NOMO-1 treated with DMSO at 0.1 percent for 48 hours (cell line): Measurements from ENCODE around the gene SPTLC3.

Experiments used
- DNase-seq: peaks from one replicate; lab custom pipeline; 2025; ENCODE audit not compliant: unreplicated experiment; lab: John Stamatoyannopoulos, UW

The SPTLC3 gene

GRCh38 chr20:13130061-13130706, 121.4 kb downstream of the SPTLC3 start:
- no peak for DNase-seq

GRCh38 chr20:13130707-13131103, 121.9 kb downstream of the SPTLC3 start:
- no peak for DNase-seq

GRCh38 chr20:13131688-13132087, 122.9 kb downstream of the SPTLC3 start:
- no peak for DNase-seq

DNA sequence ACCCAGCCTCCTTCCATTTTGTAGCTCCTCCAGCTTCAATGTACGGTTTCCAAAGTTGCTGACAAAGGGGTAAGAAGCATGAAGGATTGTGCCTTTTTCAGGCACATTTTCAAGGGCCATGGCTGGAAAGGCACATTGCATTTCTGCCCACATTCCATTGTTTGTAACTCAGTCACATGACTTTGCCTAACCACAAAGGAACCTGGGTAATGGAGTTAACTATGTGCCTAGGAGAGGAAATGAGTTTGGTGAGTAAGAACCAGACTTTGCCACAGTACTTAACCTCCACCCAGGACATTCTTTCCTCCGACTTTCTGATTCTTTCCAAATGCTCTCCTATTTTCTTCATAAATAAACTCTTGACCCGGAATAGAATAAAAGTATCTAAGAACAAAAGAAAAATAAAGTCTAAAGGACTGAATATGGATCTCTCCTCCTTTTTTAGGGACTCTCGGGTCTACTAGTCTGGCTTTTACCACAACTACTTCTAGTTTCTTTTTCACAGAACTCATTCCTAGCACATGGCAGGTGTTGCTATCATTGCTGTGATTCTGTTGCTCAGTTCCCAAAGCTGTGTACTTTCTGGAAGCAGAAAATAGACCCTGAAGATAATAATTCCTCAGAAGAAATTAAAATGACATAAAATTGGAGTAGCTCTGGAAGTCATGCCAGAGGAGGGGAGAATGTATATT, 130.8 kb downstream of the SPTLC3 start:
- DNase-seq = no peak

DNA sequence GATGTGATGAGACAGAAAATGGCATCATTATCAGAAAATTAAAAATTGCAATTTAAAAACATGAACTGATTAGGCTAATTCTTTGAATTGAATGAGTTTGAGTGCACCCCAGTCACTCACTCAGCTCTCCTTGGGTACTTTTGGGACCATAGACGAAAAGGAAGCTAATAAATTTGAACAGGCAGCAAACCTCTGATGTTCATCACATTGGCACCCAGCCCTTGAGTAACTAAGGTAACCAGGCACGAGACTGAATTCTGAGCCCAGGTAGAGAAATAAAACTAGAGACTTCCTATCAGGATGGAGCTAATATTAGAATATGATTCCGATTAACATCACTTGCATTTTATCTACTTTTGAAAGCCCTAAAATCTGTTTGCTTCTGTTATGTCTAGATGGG, 131.4 kb downstream of the SPTLC3 start:
- DNase-seq = no peak

DNA sequence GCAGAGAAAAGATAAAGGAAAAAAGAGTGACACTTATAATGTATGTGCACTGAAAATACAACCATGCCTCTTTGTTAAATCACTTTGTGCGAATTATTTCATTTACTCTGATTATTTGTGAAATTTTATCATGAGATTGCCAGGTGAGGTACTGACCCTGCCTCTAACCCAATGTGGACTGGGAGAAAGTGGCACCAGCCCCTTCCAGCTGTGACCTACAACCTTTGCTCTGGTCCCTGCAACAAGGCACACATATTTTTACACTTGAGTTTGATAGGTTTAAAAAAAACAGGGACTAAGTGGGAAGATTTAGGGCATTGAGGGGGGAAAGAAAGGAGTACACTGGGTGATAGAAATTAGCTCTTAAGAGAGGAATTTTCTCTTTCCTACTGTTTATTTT, 132.0 kb downstream of the SPTLC3 start:
- no peak for DNase-seq

DNA sequence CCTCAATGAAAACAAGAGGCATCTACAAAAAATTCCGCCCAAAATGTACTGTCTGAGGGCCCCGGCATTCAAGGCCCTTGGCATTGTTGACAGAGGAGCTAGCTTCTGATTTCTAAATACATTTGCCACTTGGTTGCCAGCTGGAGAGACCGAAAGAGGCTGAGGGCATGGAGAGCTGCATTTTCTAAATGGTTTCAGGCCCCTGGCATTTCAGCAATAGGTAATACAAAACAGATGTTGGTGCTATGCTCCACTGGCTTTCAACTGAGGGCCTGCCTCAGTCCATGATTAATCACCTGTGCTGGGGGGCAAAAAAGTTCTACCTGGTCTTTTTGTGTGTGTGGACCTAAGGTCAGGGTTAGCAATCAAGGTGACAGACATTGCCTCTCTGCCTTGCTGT, 132.8 kb downstream of the SPTLC3 start:
- no peak for DNase-seq

DNA sequence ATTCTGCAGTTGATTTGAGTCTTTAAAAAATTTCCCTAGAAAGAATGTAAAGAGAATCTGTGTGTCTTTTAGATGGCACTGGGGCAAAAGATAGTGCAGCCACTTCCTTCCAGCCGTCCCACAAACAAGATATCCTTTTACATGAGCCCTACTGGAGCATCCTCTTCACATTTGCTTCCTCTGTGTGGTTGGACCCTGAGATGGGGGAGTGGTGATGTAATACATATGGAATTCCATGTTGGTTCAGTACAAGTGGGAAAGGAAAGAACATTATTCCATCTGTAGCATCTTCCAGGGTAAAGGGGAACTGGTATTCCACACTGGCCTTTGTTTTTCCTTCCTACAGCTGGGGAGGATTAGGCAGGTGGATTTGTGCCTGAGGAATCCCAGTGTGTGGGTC, 133.4 kb downstream of the SPTLC3 start:
- no peak for DNase-seq

GRCh38 chr20:13147071-13147963, 138.5 kb downstream of the SPTLC3 start:
- no peak for DNase-seq

- DNase-seq = no peak
Observed at GRCh38 chr20:13147971-13148370, 139.2 kb downstream of the SPTLC3 start.

GRCh38 chr20:13148402-13148801, 139.6 kb downstream of the SPTLC3 start:
- DNase-seq = no peak

DNA sequence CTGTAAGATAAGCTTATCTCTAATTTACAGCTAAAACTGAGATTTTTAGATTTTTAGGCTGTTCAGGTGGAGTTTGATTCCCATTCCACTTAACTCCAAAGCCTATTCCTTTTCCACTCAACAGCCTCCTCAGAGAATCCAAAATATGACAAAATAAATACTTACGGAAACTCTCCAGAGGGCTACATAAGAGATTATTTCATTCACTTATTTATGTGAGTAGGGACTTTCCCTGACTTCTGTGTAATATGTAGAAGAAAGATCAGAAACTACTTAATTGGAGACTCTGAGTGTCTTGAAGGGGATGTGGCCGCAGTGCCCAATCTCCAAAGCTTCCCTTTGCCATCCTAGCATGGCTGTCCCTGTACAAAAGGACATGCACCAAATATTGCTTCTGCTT, 140.2 kb downstream of the SPTLC3 start:
- no peak for DNase-seq

DNA sequence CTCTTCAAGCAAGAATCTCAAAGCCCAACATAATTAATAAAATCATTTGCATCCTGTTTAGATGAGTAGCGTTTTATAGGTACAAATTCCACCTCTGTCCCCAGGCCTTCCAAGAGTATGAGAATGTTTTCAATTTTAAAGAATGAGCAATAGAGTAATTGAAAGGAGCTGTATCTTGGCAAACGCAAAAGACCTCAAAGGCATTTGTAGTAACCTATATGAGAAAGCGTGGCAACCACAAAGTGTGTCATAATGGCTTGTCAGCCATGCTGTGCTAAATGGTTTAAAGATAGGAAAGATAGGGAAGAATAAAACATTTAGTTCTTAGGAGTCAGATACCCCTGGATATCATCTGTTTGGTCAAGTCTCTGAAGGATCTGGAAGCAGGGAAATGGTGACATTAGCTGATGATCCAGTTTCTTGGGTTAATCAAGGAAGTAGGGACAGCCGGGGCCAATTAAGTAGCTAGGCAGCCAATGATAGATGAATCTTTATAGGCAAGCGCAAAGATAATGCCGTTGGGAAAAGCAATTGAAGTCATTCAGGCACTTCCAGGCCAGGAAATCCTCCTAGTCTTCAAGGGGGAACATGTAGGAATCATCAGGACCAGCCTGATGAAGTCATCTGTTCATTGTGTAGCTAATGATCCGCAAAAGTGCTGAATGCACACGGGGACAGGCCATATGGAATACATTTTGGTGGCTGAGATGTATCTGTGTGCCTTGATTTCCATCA, 140.8 kb downstream of the SPTLC3 start:
- DNase-seq = no peak

GRCh38 chr20:13158369-13158768, 149.6 kb downstream of the SPTLC3 start:
- DNase-seq = no peak

- no peak for DNase-seq
Observed at GRCh38 chr20:13159889-13160288, 151.1 kb downstream of the SPTLC3 start.

DNA sequence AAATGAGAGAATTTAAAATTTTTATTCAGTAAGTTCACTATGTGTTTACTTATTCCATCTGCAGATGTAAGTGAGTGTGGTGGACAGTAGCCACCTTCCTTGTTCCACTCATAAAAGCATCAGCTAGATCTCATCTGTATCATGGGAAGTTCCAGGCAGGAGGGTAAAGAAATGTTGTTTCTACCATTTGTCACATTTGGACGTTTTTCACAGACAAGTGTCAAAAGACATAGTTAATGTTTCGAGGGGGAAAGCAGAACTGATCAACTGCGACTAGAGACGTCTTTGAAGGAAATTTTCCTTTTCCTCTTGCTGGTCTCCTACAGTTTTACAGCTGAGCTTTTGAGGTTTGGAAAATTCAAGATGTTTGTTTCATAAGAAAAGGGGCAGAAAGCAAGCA, 156.4 kb downstream of the SPTLC3 start:
- no peak for DNase-seq

- no peak for DNase-seq
Observed at GRCh38 chr20:13166011-13166410, 157.2 kb downstream of the SPTLC3 start.

DNA sequence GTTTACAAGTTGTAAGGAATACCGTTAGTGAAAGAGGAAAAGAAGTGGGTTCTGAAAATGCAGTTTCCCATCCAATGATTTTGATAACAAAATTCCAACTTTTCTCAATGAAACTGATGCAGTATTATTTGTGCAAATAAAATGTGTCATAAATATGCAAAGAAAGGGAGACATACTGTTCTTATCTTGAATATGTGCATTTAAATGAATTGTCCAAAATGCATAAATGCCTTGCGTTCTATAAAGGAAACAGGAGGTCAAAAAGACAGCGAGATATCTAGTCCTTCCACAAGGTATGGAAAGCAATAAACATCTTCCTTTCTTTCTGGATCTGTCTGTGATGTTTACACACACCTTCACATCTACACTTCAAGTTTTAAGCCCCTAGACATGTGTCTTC, 157.7 kb downstream of the SPTLC3 start:
- no peak for DNase-seq

DNA sequence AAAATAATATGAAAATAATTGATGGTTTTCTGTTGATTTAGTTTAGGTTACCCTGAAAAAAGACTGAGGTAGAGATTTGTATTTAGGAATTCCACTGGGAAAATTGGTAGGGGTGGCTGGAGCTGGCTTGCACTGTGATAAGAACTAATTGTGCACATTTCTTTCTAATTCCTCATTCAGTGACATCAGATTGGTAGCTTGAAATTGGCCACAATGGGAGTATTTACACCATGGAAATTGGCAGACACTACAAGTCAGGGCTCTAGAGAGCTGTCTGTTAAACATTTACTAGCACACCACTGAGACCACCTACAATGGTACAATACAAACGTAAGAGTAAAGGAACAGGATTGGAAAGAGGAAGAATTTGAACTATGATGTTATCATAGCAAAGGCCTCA, 160.3 kb downstream of the SPTLC3 start:
- no peak for DNase-seq

- no peak for DNase-seq
Observed at GRCh38 chr20:13170771-13171170, 162.0 kb downstream of the SPTLC3 start.

- no peak for DNase-seq
Observed at GRCh38 chr20:13173201-13173600, 164.4 kb downstream of the SPTLC3 start.
